ENCODE data around the gene FGF1.

FGF1 gene

DNA sequence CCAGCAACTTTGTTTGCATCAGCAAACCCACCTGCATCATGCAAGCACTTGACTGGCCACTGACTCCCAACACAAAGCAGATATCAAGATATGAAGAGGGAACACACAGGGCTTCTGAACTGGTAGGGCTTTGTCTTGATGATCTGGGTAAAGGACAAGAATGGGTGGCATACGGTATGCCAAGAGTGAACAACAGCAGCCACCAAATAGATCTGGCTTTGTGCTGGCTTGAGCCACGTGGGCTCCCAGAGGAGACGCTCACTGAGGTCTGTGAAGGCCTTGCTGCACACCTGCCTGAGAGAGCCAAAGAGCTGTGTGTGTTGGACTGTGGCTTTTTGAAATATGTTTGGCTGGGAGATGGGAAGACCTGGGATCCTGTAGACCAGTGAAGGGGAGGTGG, 43.5 kb downstream of the FGF1 start:
- H3K4me1 ChIP-seq: no peaks in the 10 kb centered on the region
- no peaks in the 10 kb centered on the region for H3K27me3 ChIP-seq
- no peak for DNase-seq
- TF ChIP-seq, protein P1, sequence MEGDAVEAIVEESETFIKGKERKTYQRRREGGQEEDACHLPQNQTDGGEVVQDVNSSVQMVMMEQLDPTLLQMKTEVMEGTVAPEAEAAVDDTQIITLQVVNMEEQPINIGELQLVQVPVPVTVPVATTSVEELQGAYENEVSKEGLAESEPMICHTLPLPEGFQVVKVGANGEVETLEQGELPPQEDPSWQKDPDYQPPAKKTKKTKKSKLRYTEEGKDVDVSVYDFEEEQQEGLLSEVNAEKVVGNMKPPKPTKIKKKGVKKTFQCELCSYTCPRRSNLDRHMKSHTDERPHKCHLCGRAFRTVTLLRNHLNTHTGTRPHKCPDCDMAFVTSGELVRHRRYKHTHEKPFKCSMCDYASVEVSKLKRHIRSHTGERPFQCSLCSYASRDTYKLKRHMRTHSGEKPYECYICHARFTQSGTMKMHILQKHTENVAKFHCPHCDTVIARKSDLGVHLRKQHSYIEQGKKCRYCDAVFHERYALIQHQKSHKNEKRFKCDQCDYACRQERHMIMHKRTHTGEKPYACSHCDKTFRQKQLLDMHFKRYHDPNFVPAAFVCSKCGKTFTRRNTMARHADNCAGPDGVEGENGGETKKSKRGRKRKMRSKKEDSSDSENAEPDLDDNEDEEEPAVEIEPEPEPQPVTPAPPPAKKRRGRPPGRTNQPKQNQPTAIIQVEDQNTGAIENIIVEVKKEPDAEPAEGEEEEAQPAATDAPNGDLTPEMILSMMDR (IDR thresholded peaks at IDR 0.05; ENCODE audit: low read depth, low read length): no peak
- no peak overlapping the region for H3K4me3 ChIP-seq (ENCODE audit: low read depth, low read length)
- H3K9me3 ChIP-seq: no peaks in the 10 kb centered on the region
- H3K36me3 ChIP-seq: no peaks in the 10 kb centered on the region

DNA sequence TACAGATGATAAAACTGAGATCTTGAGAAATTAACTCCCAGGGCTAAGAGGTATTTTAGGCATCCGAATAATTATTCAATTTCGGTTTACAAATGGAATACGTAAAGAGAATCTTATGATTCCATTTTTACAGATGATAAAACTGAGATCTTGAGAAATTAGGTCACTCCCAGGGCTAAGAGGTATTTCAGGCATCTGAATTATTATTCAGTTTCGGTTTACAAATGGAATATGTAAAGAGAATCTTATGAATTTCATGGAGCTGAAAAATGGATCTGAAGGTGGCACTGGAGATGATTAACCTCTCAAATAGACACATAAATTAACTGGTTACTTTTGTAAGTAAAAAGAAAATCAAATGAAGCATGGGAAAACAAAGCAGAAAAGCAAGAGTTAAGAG, 44.2 kb downstream of the FGF1 start:
- Histone ChIP-seq H3K4me1 (peaks cover 3% of the 10 kb centered on the region), H3K9me3 (no peaks in the 10 kb centered on the region), H3K27me3 (no peaks in the 10 kb centered on the region), H3K4me3 (ENCODE audit: low read depth, low read length) (no peak overlapping the region), H3K36me3 (no peaks in the 10 kb centered on the region)
- no peak for DNase-seq
- TF ChIP-seq, protein P1 (IDR thresholded peaks at IDR 0.05; ENCODE audit: low read depth, low read length): no peak

DNA sequence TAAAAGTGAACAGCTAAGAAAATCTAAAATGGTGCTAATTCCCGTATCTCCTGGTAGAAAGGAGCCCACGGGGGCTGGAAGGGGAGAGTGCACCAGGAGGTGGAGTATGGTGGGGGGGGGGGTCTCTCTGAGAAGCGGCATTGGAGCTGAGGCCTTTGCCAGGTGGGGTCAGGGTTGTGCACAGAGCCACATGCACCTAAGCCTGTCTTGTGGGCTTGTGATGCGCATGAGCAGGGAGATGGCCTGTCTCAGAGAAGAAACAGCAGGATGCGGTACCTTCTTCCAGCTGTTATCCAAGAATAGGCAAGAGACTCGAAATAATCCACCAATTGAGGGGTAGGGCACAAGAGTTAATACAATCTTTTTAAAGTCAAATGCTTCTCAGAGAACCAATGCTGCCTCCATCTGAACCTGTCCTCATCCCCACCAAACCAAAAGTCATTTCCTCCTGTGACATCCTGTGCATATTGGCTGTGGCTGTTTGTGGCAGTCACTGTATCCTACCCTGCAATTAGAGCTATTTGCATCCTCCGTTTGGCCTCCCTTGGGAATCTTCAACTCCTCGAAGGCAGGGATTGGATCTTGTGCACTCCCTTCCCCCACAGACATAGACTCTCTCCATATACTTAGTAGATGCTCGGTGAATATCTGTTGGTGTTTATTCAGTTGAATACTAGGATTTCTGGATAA, 45.4 kb downstream of the FGF1 start:
- TF ChIP-seq, protein P1 (IDR thresholded peaks at IDR 0.05; ENCODE audit: low read depth, low read length): no peak
- Histone ChIP-seq H3K36me3 (no peaks in the 10 kb centered on the region), H3K4me1 (peaks cover 13% of the 10 kb centered on the region), H3K27me3 (no peaks in the 10 kb centered on the region), H3K4me3 (ENCODE audit: low read depth, low read length) (no peak overlapping the region), H3K9me3 (no peaks in the 10 kb centered on the region)
- no peak for DNase-seq

DNA sequence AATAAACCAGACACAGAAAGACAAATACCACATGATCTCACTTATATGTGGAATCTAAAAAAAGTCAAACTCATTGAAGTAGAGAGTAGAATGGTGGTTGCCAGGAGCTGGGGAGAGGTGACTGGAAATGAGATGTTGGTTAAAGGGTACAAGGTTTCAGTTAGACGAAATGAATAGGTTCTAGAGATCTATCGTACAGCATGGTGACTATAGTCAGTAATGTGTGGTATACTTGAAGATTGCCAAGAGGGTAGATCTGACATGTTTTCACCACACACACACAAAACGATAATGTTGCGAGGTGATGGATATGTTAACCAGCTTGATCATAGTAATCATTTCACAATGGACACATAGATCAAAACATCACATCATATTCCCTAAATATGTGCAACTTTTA, 46.4 kb downstream of the FGF1 start:
- peaks cover 16% of the 10 kb centered on the region for H3K4me1 ChIP-seq
- no peak for DNase-seq
- no peaks in the 10 kb centered on the region for H3K27me3 ChIP-seq
- TF ChIP-seq, protein P1 (IDR thresholded peaks at IDR 0.05; ENCODE audit: low read depth, low read length): no peak
- no peak overlapping the region for H3K4me3 ChIP-seq (ENCODE audit: low read depth, low read length)
- no peaks in the 10 kb centered on the region for H3K36me3 ChIP-seq
- H3K9me3 ChIP-seq: no peaks in the 10 kb centered on the region

DNA sequence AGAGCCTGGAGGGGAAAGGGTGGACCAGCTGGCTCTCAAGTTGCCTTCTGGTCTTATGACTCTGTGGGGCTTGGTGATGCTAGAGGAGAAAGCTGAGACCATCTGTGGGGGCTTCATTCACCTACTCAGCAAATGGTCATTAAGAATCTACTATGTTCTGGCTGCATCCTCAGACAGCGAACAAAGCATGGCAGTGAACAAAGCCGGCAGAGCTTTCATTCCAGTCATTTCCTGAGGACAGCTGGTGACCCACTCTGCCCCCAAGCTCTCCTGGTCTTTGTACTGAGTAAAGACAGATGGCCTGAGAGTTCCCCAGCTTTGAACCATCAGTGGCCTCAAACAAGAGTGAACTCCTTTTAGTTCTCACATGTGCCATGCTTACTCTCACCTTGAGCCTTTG, 48.0 kb downstream of the FGF1 start:
- TF ChIP-seq, protein P1 (IDR thresholded peaks at IDR 0.05; ENCODE audit: low read depth, low read length): no peak
- Histone ChIP-seq H3K27me3 (no peaks in the 10 kb centered on the region), H3K4me1 (peaks cover 16% of the 10 kb centered on the region), H3K36me3 (no peaks in the 10 kb centered on the region), H3K9me3 (no peaks in the 10 kb centered on the region), H3K4me3 (ENCODE audit: low read depth, low read length) (no peak overlapping the region)
- no peak for DNase-seq

DNA sequence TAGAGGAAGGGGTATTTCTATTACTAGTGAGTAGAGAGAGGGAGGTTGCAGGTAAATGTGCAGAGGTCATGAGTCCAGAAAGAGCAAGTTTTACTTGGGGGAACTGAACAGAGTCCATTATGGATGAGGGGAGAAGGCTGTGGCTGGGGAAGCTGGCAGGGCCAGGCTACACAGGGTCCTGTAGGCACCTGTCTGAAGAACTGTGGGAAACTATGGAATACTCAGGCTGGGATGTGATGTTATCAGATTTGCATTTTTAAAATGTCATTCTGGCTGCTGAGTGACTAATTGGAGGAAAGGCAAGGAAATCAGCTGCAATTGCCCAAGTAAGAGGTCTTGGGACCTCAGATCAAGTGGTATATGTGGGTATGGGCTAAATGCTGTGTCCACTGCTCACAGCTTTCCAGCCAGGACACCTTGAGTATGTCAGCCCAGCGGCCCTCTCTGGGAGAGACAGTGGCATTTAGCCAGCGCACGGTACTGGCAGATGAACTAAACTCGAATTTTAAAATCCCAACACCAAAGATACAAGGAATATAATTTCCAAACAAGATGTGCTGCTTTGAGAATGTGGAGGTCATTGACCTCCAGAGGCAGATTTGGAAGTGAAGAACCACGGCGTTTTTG, 49.1 kb downstream of the FGF1 start:
- no peak for DNase-seq
- H3K36me3 ChIP-seq: no peaks in the 10 kb centered on the region
- TF ChIP-seq, protein P1 (IDR thresholded peaks at IDR 0.05; ENCODE audit: low read depth, low read length): no peak
- H3K27me3 ChIP-seq: no peaks in the 10 kb centered on the region
- H3K4me3 ChIP-seq (ENCODE audit: low read depth, low read length): no peak overlapping the region
- H3K4me1 ChIP-seq: peaks cover 16% of the 10 kb centered on the region
- H3K9me3 ChIP-seq: no peaks in the 10 kb centered on the region

All from BE2C (cell line).